Dedifferentiated amniotic fluid mesenchymal stem cell (primary cell): ENCODE results near the gene SLC18A3.

Source experiments
- DNase-seq: peaks from one replicate; pipeline ENCODE4 v3.0.0-alpha.2; 2016; ENCODE audit errors: extremely low spot score

SLC18A3 gene

GRCh38 chr10:49627644-49628247, 17.6 kb downstream of the SLC18A3 start:
- no peak for DNase-seq

GRCh38 chr10:49628599-49628998, 18.5 kb downstream of the SLC18A3 start:
- DNase-seq: no peak

- DNase-seq: no peak
Measured at GRCh38 chr10:49629431-49629881, 19.3 kb downstream of the SLC18A3 start.

GRCh38 chr10:49631975-49632374, 21.9 kb downstream of the SLC18A3 start:
- DNase-seq: no peak

- no peak for DNase-seq
Measured at GRCh38 chr10:49632406-49633317, 22.6 kb downstream of the SLC18A3 start.

- no peak for DNase-seq
Measured at GRCh38 chr10:49633327-49634068, 23.4 kb downstream of the SLC18A3 start.

GRCh38 chr10:49634069-49634660, 24.1 kb downstream of the SLC18A3 start:
- DNase-seq: no peak

GRCh38 chr10:49642311-49642710, 32.2 kb downstream of the SLC18A3 start:
- no peak for DNase-seq

GRCh38 chr10:49643241-49644034, 33.3 kb downstream of the SLC18A3 start:
- no peak for DNase-seq

GRCh38 chr10:49644035-49644646, 34.0 kb downstream of the SLC18A3 start:
- DNase-seq: no peak

- DNase-seq: no peak
Measured at GRCh38 chr10:49645417-49645816, 35.3 kb downstream of the SLC18A3 start.

GRCh38 chr10:49645871-49646870, 36.1 kb downstream of the SLC18A3 start:
- no peak for DNase-seq

GRCh38 chr10:49647554-49647953, 37.4 kb downstream of the SLC18A3 start:
- no peak for DNase-seq

- DNase-seq: no peak
Measured at GRCh38 chr10:49647985-49648795, 38.1 kb downstream of the SLC18A3 start.

- no peak for DNase-seq
Measured at GRCh38 chr10:49649294-49649693, 39.2 kb downstream of the SLC18A3 start.

- DNase-seq: no peak
Measured at GRCh38 chr10:49649936-49650723, 40.0 kb downstream of the SLC18A3 start.

GRCh38 chr10:49650724-49651034, 40.6 kb downstream of the SLC18A3 start:
- no peak for DNase-seq
